K562 (cell line): ENCODE data around the gene OR51B2. TPM values are rescaled to one million over a fixed set of nuclear protein-coding genes. Genes with fewer than 3 reads are reported as not detected.

Source experiments
- E2F3 ChIP-seq: fragments of 250-450 bp; sonication (Bioruptor Pico); IDR thresholded peaks from 2 replicates; pipeline ENCODE4 v1.4.0; 2020; ENCODE audit warnings: mild to moderate bottlenecking
- FOXP4 ChIP-seq: sonication (generic); formaldehyde crosslinking; IDR thresholded peaks from 2 replicates; pipeline ENCODE4 v1.8.0; 2022; ENCODE audit warnings: mild to moderate bottlenecking, missing genetic modification reagents, borderline replicate concordance
- MTA2 ChIP-seq: fragments of 450-650 bp; IDR thresholded peaks from 2 replicates; pipeline ENCODE4 v1.6.1; 2016; ENCODE audit warnings: low read depth
- NR2C2 ChIP-seq, 2 experiments: fragments of 200-800 bp in 1 of 2; sonication (Bioruptor generic) in 1 of 2; sonication (generic) in 1 of 2; formaldehyde crosslinking in 1 of 2; IDR thresholded peaks; 2 replicates each; pipeline versions ENCODE4 v1.6.1 to v1.8.0; 2016 to 2022; ENCODE audit warnings: mild to moderate bottlenecking in 1 of 2, missing compliant biosample characterization in 1 of 2, missing genetic modification characterization in 1 of 2, missing genetic modification reagents in 1 of 2
- RERE ChIP-seq: sonication (generic); formaldehyde crosslinking; IDR thresholded peaks from 2 replicates; pipeline ENCODE4 v1.8.0; 2023; ENCODE audit warnings: missing genetic modification reagents, mild to moderate bottlenecking, borderline replicate concordance
- REST ChIP-seq, 2 experiments: fragments of 450-650 bp; formaldehyde crosslinking in 1 of 2; IDR thresholded peaks; 2 replicates each; pipeline versions ENCODE4 v1.4.0 to v1.6.1; 2014 to 2020; ENCODE audit warnings: mild to moderate bottlenecking in 2 of 2, borderline replicate concordance in 1 of 2, low read depth in 1 of 2
- SLC30A9 ChIP-seq: fragments of 250-450 bp; sonication (Bioruptor Pico); IDR thresholded peaks from 2 replicates; pipeline ENCODE4 v1.8.0; 2022; ENCODE audit warnings: mild to moderate bottlenecking, moderate library complexity
- TFAP4 ChIP-seq: sonication (generic); formaldehyde crosslinking; IDR thresholded peaks from 2 replicates; pipeline ENCODE4 v1.8.0; 2022; ENCODE audit warnings: missing genetic modification reagents, mild to moderate bottlenecking, moderate library complexity, borderline replicate concordance
- ZKSCAN1 ChIP-seq: fragments of 150-350 bp; IDR thresholded peaks from 2 replicates; pipeline ENCODE4 v1.6.1; 2016; ENCODE audit warnings: low read depth, low read length
- polyA plus RNA-seq, 8 experiments: library from polyadenylated mRNA; depleted of rRNA in 4 of 8; stranded (reverse) in 5 of 8; unstranded in 3 of 8; fragments of >200 nt; fragmentation: Nextera tagmentation in 2 of 8; fragmentation: Illumina TruSeq in 1 of 8; extraction: Ambion mirVana in 2 of 8; extraction: Trizol in 1 of 8; gene quantifications; 2 replicates each; pipeline versions ENCODE4 v1.2.1 to v1.2.3, GENCODE V29; 2011 to 2014; ENCODE audit warnings: inconsistent platforms in 1 of 8, missing spikeins in 1 of 8
- total RNA-seq, 7 experiments: library from RNA; depleted of rRNA in 6 of 7; stranded (reverse); fragments of >200 nt in 6 of 7; fragmentation: Illumina TruSeq in 2 of 7; extraction: Trizol in 2 of 7; gene quantifications; 2 replicates each; pipeline versions ENCODE4 v1.2.1 to v1.2.3, GENCODE V29; 2011 to 2021; ENCODE audit warnings: low replicate concordance in 1 of 7

OR51B2 gene
- total and polyA plus RNA-seq, 9 of the 15 experiments (the other 6 are each of a cell fraction or from before 2014, with no cell fraction given) = 0.38 to 6.6 (median 4.0) TPM

GRCh38 chr11:5280582-5281102 lies 43.5 kb downstream of the OR51B2 start (continued):
- TF ChIP-seq REST (IDR thresholded peaks at IDR 0.05; ENCODE audit: borderline replicate concordance) = peak; percentile 53; the same call in 1 of the 2 replicates
- TF ChIP-seq REST (CRISPR knock-in tag; IDR thresholded peaks at IDR 0.05; ENCODE audit: low read depth) = no peak
- TF ChIP-seq E2F3 (CRISPR knock-in tag) = peak; percentile 29; the same call in 1 of the 2 replicates
- TF ChIP-seq TFAP4 (CRISPR knock-in tag) = peak; percentile 97
- 0 out of 2 replicates have a peak, but pooled peaks have one; percentile 3 for TF ChIP-seq RERE
- TF ChIP-seq FOXP4 = no peak
- peak; percentile 96 for TF ChIP-seq MTA2
- TF ChIP-seq NR2C2 (CRISPR knock-in tag; IDR thresholded peaks at IDR 0.05) = peak; percentile 74
- TF ChIP-seq NR2C2 (tag; IDR thresholded peaks at IDR 0.05) = peak; percentile 95
- TF ChIP-seq SLC30A9 (CRISPR knock-in tag) = no peak
- TF ChIP-seq ZKSCAN1 = peak; percentile 80
